ENCODE results near the gene P3H1.

P3H1 gene

GRCh38 chr1:42765832-42766740 is 742 bp downstream of the P3H1 start (continued):
- TF ChIP-seq ZNF449 (tag by site-specific recombination; IDR thresholded peaks at IDR 0.05) (no peak), ZNF654 (tag by site-specific recombination; IDR thresholded peaks at IDR 0.05; ENCODE audit: low read depth) (peak; percentile 19; the same call in 1 of the 2 replicates), ZNF112 (tag by site-specific recombination; IDR thresholded peaks at IDR 0.05) (no peak), GLI2 (tag by site-specific recombination; IDR thresholded peaks at IDR 0.05; ENCODE audit: borderline replicate concordance, low read depth) (no peak), ZNF707 (tag by site-specific recombination; IDR thresholded peaks at IDR 0.05) (no peak), ZBTB8A (tag by site-specific recombination; IDR thresholded peaks at IDR 0.05) (no peak), ZNF558 (tag by site-specific recombination; IDR thresholded peaks at IDR 0.05) (no peak), ZNF174 (tag by site-specific recombination; IDR thresholded peaks at IDR 0.05) (no peak), ZNF555 (tag by site-specific recombination; conservative IDR thresholded peaks at IDR 0.05) (no peak), AEBP2 (tag by site-specific recombination; IDR thresholded peaks at IDR 0.05; ENCODE audit: borderline replicate concordance) (no peak), PRDM10 (tag by site-specific recombination; IDR thresholded peaks at IDR 0.05) (no peak; the same call in 1 of the 2 replicates), ELK4 (IDR thresholded peaks at IDR 0.05; ENCODE audit: borderline replicate concordance, low read depth, low read length) (no peak)

- H3K36me3 ChIP-seq (ENCODE audit: control insufficient read depth in 2 of 2, insufficient read depth in 1 of 2, low read length in 2 of 2): peaks cover 7 to 26% of the 10 kb centered on the region in 2 experiments; a peak in 2 of 3 replicates
- H3K4me3 ChIP-seq (ENCODE audit: low read depth, low read length): peak overlapping the region; percentile 100
- H3K4me1 ChIP-seq (ENCODE audit: control insufficient read depth, insufficient read depth, low read length): no peaks in the 10 kb centered on the region
- peak; percentile 35; the same call in 1 of the 2 replicates for TF ChIP-seq ZBTB48 (tag by site-specific recombination; IDR thresholded peaks at IDR 0.05)
- no peak for TF ChIP-seq PRDM2 (tag by site-specific recombination; IDR thresholded peaks at IDR 0.05; ENCODE audit: borderline replicate concordance)
- POLR2A ChIA-PET: interaction anchor here (0.6 to 3.4 kb wide), 7 partner anchors 7 to 131 kb away, joined by 3 to 35 read pairs (median 13); partner anchors contain the start of genes ERMAP, SVBP, YBX1 and ZNF691
- CTCF ChIA-PET: interaction anchor here (0.7 to 4.7 kb wide), 7 partner anchors 8 to 591 kb away, joined by 3 to 19 read pairs (median 4); partner anchors contain the start of gene ZNF691
- no peak overlapping the region for H3K27ac ChIP-seq (ENCODE audit: extremely low read depth, low read depth, low read length)
- H3K9me3 ChIP-seq (ENCODE audit: control insufficient read depth, insufficient read depth, low read depth, low read length): no peaks in the 10 kb centered on the region
These were observed 1.6 kb downstream of the P3H1 start for GRCh38 chr1:42765269-42765668.
